GM12892 (cell line): Measurements from ENCODE around the gene S100A14.

ENCODE experiments used
- POLR2A ChIP-seq: IDR thresholded peaks from 2 replicates; pipeline ENCODE4 v1.6.1; 2011; ENCODE audit warnings: low read depth, low read length, control low read depth
- POLR2AphosphoS5 ChIP-seq: IDR thresholded peaks from 2 replicates; pipeline ENCODE4 v1.6.1; 2011; ENCODE audit warnings: low read depth, low read length, control low read depth
- TAF1 ChIP-seq: IDR thresholded peaks from 2 replicates; pipeline ENCODE4 v1.6.1; 2011; ENCODE audit warnings: low read depth, mild to moderate bottlenecking, control low read depth, low read length, borderline replicate concordance

DNA sequence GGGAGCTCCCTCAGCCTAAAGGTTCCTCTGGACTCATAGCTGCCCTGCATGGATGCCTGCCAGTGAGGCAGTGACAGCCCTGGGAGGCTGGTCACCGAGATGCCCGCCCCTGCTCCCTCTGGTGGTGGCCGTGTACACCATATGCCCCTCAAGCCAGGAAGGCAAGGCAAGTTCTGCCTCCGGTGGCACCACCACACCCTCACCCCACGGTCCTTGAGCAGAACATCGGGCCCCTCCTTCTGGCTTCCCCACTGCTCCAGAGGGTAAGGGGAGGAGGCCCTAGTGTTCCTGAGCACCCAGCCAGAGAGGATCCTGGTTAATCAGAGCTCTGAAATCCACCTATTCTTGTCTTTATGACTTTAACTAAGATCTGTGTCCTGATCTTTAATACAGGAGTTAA lies 1.5 kb upstream of the S100A14 start:
- TF ChIP-seq POLR2A (no peak), POLR2AphosphoS5 (no peak), TAF1 (no peak)
